ENCODE data around the gene EFNA1. TPM values are rescaled to one million over a fixed set of nuclear protein-coding genes. Genes with fewer than 3 reads are reported as not detected.

Gene EFNA1
- total RNA-seq, 6 experiments from 2014 or later = 87.5 to 419 (median 196) TPM

DNA sequence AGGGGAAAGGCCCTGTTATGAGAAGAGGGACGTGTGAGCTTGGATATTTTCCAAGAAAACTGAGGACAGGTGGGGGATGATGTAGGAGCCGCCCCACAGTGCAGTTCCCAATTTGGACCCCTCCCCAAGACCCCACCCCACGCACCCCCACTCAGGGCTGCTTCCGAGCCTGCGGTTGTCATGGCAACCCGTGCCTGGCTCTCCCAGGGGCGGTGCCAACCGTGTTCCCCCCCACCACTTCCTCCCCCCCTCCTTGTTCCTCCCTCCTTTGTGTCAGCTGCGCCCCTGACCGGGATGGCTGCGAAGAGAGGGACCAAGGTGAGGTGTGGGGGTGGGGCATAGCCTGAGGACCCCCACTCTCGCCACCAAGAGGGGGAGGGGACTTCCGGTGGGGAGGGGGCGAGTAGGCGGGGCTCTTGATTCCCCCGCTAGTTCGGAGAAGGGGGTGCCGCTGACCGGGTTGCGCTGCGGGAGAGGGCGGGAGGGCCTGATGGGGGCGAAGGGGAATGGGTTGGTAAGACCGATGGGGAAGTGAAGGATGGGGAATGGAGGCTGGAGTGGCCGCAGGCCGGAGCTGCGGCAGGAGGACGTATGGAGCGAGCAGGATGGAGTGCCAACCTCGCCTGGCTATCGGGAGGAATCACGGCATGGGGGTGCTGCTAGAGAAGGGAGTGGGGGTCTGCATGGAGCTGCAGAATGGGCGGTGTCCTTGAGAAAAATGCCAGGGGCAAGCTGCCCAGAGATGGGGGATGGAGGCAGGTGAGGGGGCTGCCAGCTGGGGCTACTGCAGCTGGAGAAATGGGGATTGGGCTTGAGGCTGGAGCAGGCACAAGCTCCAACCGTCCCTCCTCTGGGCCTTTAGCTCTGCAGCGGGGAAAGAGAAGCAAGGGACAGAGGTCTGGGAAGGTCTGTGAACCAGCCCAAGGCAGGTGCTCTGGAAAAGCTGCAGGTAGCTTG, 46.9 kb downstream of the EFNA1 start:
- intact Hi-C loops (cut with DNase I) = no loop called here
- H3K9me3 ChIP-seq = no peaks in the 10 kb centered on the region
- H3K27ac ChIP-seq = no peak overlapping the region
- TF ChIP-seq, protein P1, sequence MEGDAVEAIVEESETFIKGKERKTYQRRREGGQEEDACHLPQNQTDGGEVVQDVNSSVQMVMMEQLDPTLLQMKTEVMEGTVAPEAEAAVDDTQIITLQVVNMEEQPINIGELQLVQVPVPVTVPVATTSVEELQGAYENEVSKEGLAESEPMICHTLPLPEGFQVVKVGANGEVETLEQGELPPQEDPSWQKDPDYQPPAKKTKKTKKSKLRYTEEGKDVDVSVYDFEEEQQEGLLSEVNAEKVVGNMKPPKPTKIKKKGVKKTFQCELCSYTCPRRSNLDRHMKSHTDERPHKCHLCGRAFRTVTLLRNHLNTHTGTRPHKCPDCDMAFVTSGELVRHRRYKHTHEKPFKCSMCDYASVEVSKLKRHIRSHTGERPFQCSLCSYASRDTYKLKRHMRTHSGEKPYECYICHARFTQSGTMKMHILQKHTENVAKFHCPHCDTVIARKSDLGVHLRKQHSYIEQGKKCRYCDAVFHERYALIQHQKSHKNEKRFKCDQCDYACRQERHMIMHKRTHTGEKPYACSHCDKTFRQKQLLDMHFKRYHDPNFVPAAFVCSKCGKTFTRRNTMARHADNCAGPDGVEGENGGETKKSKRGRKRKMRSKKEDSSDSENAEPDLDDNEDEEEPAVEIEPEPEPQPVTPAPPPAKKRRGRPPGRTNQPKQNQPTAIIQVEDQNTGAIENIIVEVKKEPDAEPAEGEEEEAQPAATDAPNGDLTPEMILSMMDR (IDR thresholded peaks at IDR 0.05) = no peak
- no peak for TF ChIP-seq POLR2A (IDR thresholded peaks at IDR 0.05)
- no peak overlapping the region for H3K4me3 ChIP-seq
- WGBS (ENCODE audit: insufficient coverage, low coverage, low lambda C conversion rate, missing lambda C conversion rate) = 10% methylated on average over 31 of the region's 35 CpGs
- H3K27me3 ChIP-seq = no peaks in the 10 kb centered on the region
- no peak for ATAC-seq
- H3K36me3 ChIP-seq = peaks cover 0 to 4% (median 1%) of the 10 kb centered on the region in 4 donors
- DNase-seq = peak in 2 of 3 donors; percentile 52 to 55
- peaks cover 0 to 7% (median 0%) of the 10 kb centered on the region in 4 donors for H3K4me1 ChIP-seq

DNA sequence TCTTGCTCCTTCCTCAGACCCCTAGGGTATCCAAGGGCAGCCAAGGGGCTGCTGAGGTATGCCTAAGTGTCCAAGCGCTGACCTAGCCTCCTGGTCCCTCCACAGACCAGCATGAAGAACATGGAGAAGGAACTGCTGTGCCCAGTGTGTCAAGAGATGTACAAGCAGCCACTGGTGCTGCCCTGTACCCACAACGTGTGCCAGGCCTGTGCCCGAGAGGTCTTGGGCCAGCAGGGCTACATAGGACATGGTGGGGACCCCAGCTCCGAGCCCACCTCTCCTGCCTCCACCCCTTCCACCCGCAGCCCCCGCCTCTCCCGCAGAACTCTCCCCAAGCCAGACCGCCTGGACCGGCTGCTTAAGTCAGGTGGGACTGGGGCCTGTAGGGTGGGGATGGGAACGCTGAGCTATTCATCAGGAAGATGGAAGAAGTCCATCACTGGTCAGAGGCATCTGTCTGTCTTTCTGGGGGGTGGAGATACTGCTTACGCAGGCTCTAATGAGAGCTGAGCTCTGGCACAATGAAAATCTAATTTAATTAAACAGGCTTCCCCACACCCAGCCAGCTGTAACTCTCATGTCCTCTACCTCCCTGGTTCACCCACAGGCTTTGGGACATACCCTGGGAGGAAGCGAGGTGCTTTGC, 47.7 kb downstream of the EFNA1 start:
- H3K27me3 ChIP-seq = no peaks in the 10 kb centered on the region
- WGBS (ENCODE audit: insufficient coverage, low coverage, low lambda C conversion rate, missing lambda C conversion rate) = 61% methylated on average over 3 of the region's 12 CpGs
- H3K4me1 ChIP-seq = peaks cover 0 to 7% (median 0%) of the 10 kb centered on the region in 4 donors
- H3K36me3 ChIP-seq = no peaks in the 10 kb centered on the region
- intact Hi-C loops (cut with DNase I) = no loop called here
- no peak for ATAC-seq
- no peak overlapping the region for H3K4me3 ChIP-seq
- no peaks in the 10 kb centered on the region for H3K9me3 ChIP-seq
- peak in 1 of 3 donors; percentile 52 for DNase-seq
- no peak for TF ChIP-seq POLR2A (IDR thresholded peaks at IDR 0.05)
- TF ChIP-seq, protein P1 (IDR thresholded peaks at IDR 0.05) = no peak
- no peak overlapping the region for H3K27ac ChIP-seq

DNA sequence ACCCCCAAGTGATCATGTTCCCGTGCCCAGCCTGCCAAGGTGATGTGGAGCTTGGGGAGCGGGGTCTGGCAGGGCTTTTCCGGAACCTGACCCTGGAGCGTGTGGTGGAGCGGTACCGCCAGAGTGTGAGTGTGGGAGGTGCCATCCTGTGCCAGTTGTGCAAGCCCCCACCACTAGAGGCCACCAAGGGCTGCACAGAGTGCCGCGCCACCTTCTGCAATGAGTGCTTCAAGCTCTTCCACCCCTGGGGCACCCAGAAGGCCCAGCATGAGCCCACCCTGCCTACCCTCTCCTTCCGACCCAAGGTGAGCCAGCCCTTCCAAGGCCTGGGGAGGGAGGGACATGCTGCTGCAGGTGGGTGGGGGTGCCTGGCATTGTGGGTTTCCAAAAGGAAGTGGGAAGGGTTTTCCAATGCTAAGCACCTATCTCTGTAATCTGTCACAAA, 48.3 kb downstream of the EFNA1 start:
- TF ChIP-seq, protein P1 (IDR thresholded peaks at IDR 0.05) = no peak
- TF ChIP-seq POLR2A (IDR thresholded peaks at IDR 0.05) = no peak
- no peak overlapping the region for H3K4me3 ChIP-seq
- H3K27ac ChIP-seq = no peak overlapping the region
- peaks cover 0 to 7% (median 0%) of the 10 kb centered on the region in 4 donors for H3K4me1 ChIP-seq
- H3K9me3 ChIP-seq = no peaks in the 10 kb centered on the region
- no CpG with 5 or more reads among the region's 9 CpGs for whole genome bisulfite sequencing (ENCODE audit: insufficient coverage, low coverage, low lambda C conversion rate, missing lambda C conversion rate)
- intact Hi-C loops (cut with DNase I) = no loop called here
- DNase-seq (peak in 1 of 3 donors; percentile 54), ATAC-seq (no peak)
- H3K36me3 ChIP-seq = no peaks in the 10 kb centered on the region
- H3K27me3 ChIP-seq = no peaks in the 10 kb centered on the region

DNA sequence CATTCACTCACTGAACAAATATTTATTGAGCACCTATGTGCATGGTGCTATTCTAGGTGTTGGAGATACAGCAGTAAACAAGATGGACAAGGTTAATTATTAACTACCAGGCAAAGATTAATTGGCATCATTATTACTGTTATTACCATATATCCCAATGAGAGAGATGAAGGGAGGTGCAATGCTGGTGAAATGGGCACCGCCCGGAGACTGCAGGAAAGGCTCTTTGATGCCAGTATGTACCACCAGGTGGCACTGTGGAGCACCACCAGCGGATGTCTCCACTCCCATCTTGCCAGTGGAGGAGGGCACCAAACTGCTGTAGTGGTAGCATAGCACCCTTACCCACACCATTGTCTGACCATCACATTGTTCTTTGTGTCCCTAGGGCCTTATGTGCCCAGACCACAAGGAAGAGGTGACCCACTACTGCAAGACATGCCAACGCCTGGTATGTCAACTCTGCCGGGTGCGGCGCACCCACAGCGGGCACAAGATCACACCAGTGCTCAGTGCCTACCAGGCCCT, 48.9 kb downstream of the EFNA1 start:
- Histone ChIP-seq H3K27me3 (no peaks in the 10 kb centered on the region), H3K36me3 (no peaks in the 10 kb centered on the region), H3K9me3 (no peaks in the 10 kb centered on the region), H3K4me3 (no peak overlapping the region), H3K4me1 (peaks cover 0 to 7% (median 0%) of the 10 kb centered on the region in 4 donors), H3K27ac (no peak overlapping the region)
- peak; percentile 64 to 71 (median 67) for ATAC-seq
- peak; percentile 75 to 81 (median 78) for DNase-seq
- TF ChIP-seq, protein P1 (IDR thresholded peaks at IDR 0.05) = peak; percentile 79 to 97 (median 96)
- TF ChIP-seq POLR2A (IDR thresholded peaks at IDR 0.05) = no peak
- 0% methylated on average over 3 of the region's 8 CpGs for WGBS (ENCODE audit: insufficient coverage, low coverage, low lambda C conversion rate, missing lambda C conversion rate)
- intact Hi-C loops (cut with DNase I) = no loop called here

All from right lobe of liver (tissue), 6 donors.